OCI-LY1 (cell line): ENCODE measurements around the gene FTHL17.

Experiments used
- EZH2 ChIP-seq: fragments of 200-600 bp; sonication (generic), shearing (Covaris generic); IDR thresholded peaks from 2 replicates; pipeline ENCODE4 v1.8.0; 2017; ENCODE audit warnings: borderline replicate concordance, mixed run types, mild to moderate bottlenecking, antibody characterized with exemption, low read length, moderate library complexity, mixed read lengths
- TF ChIP-seq, protein P1 (sequence below): fragments of 200-600 bp; sonication (generic), shearing (Covaris generic); IDR thresholded peaks from 2 replicates; pipeline ENCODE4 v1.5.1; 2017; ENCODE audit warnings: mild to moderate bottlenecking, antibody characterized with exemption, low read length, moderate library complexity, mixed read lengths

GRCh38 chrX:31027351-31027750, 44.5 kb downstream of the FTHL17 start:
- TF ChIP-seq, protein P1, sequence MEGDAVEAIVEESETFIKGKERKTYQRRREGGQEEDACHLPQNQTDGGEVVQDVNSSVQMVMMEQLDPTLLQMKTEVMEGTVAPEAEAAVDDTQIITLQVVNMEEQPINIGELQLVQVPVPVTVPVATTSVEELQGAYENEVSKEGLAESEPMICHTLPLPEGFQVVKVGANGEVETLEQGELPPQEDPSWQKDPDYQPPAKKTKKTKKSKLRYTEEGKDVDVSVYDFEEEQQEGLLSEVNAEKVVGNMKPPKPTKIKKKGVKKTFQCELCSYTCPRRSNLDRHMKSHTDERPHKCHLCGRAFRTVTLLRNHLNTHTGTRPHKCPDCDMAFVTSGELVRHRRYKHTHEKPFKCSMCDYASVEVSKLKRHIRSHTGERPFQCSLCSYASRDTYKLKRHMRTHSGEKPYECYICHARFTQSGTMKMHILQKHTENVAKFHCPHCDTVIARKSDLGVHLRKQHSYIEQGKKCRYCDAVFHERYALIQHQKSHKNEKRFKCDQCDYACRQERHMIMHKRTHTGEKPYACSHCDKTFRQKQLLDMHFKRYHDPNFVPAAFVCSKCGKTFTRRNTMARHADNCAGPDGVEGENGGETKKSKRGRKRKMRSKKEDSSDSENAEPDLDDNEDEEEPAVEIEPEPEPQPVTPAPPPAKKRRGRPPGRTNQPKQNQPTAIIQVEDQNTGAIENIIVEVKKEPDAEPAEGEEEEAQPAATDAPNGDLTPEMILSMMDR = no peak
- no peak for TF ChIP-seq EZH2
